Endothelial cell of umbilical vein (primary cell): Measurements from ENCODE around the gene SWAP70. TPM values are rescaled to one million over a fixed set of nuclear protein-coding genes. Genes with fewer than 3 reads are reported as not detected.

Source experiments
- BruUV-seq: library from RNA; stranded (reverse); fragments of 400-500 nt; replicated peaks from 2 replicates; lab custom pipeline; 2021; lab: Mats Ljungman, UMichigan
- CTCF ChIA-PET: fragments of 300-600, 350-600 bp; sonication (Branson Sonifier 250); formaldehyde crosslinking; loops from one replicate; lab custom pipeline; 2021; ENCODE audit warnings: antibody characterized with exemption, inconsistent platforms; lab: Charles Lee
- POLR2A ChIA-PET: fragments of 300-600, 350-600 bp; sonication (Branson Sonifier 250); formaldehyde crosslinking; loops from one replicate; lab custom pipeline; 2021; ENCODE audit warnings: antibody characterized with exemption, inconsistent platforms; lab: Charles Lee
- DNase-seq: peaks from one replicate; pipeline ENCODE4 v3.0.0-alpha.2; 2011; ENCODE audit warnings: low read depth, low spot score
- FAIRE-seq: peaks from 2 replicates; lab custom pipeline; 2011; peaks lifted over from hg19 to GRCh38; lab: Jason Lieb, UNC
- H2AFZ ChIP-seq: 2 replicates; pipeline ENCODE4 v1.6.0; 2012; ENCODE audit warnings: low read depth, low read length, control low read depth, inconsistent platforms
- H3K27ac ChIP-seq: 2 replicates; pipeline ENCODE4 v1.5.1; 2011; ENCODE audit warnings: low read depth, mild to moderate bottlenecking, control low read depth, low read length, moderate library complexity; ENCODE audit not compliant: insufficient read depth
- H3K27me3 ChIP-seq, 2 experiments: 2 replicates each; pipeline versions ENCODE4 v1.6.0 to v1.6.1; 2011; ENCODE audit warnings: low read length in 2 of 2, mixed read lengths in 1 of 2; ENCODE audit not compliant: control insufficient read depth in 2 of 2, insufficient read depth in 2 of 2
- H3K36me3 ChIP-seq, 2 experiments: 2 replicates in 1 of 2; 3 replicates in 1 of 2; pipeline ENCODE4 v1.5.1; 2011; ENCODE audit warnings: low read length in 2 of 2, mild to moderate bottlenecking in 1 of 2, moderate library complexity in 1 of 2; ENCODE audit not compliant: control insufficient read depth in 2 of 2, insufficient read depth in 2 of 2; ENCODE audit errors: extremely low read depth in 1 of 2
- H3K4me1 ChIP-seq: 3 replicates; pipeline ENCODE4 v1.5.1; 2011; ENCODE audit warnings: mild to moderate bottlenecking, low read length; ENCODE audit not compliant: control insufficient read depth, insufficient read depth; ENCODE audit errors: extremely low read depth
- H3K4me2 ChIP-seq: 2 replicates; pipeline ENCODE4 v1.6.1; 2011; ENCODE audit warnings: low read length, control low read depth, mixed read lengths; ENCODE audit not compliant: insufficient read depth
- H3K4me3 ChIP-seq, 3 experiments: fragments of 200-600 bp in 1 of 3; sonication (generic), shearing (Covaris generic) in 1 of 3; replicated peaks in 1 of 3; 2 replicates each; pipeline ENCODE4 v1.5.1; 2011 to 2016; ENCODE audit warnings: control low read depth in 3 of 3, low read length in 3 of 3, mild to moderate bottlenecking in 2 of 3, inconsistent platforms in 1 of 3, low read depth in 1 of 3, moderate library complexity in 1 of 3; ENCODE audit not compliant: insufficient read depth in 1 of 3
- H3K79me2 ChIP-seq: 2 replicates; pipeline ENCODE4 v1.6.0; 2012; ENCODE audit warnings: low read length, inconsistent platforms; ENCODE audit not compliant: control insufficient read depth, insufficient read depth
- H3K9ac ChIP-seq: replicated peaks from 2 replicates; pipeline ENCODE3; 2011; ENCODE audit warnings: low read length, control low read depth; ENCODE audit not compliant: insufficient read depth; ENCODE audit errors: extremely low read depth
- H3K9me1 ChIP-seq: replicated peaks from 3 replicates; pipeline ENCODE4 v1.6.0; 2011; ENCODE audit warnings: mild to moderate bottlenecking, low read length; ENCODE audit not compliant: control insufficient read depth, insufficient read depth; ENCODE audit errors: extremely low read depth
- H3K9me3 ChIP-seq: replicated peaks from 2 replicates; pipeline ENCODE4 v1.5.1; 2012; ENCODE audit warnings: low read length, inconsistent platforms; ENCODE audit not compliant: control insufficient read depth, insufficient read depth
- H4K20me1 ChIP-seq: replicated peaks from 2 replicates; pipeline ENCODE3; 2011; ENCODE audit warnings: mild to moderate bottlenecking, low read length; ENCODE audit not compliant: control insufficient read depth, insufficient read depth; ENCODE audit errors: extremely low read depth
- CTCF ChIP-seq, 2 donors: IDR thresholded peaks; 1 replicate in 1 of 2; 2 replicates in 1 of 2; pipeline ENCODE4 v1.5.1; 2011; ENCODE audit warnings: low read length in 2 of 2, mild to moderate bottlenecking in 2 of 2, moderate library complexity in 2 of 2, control low read depth in 1 of 2, inconsistent platforms in 1 of 2, low read depth in 1 of 2; ENCODE audit not compliant: insufficient read depth in 1 of 2; ENCODE audit errors: extremely low read depth in 1 of 2
- EZH2 ChIP-seq: IDR thresholded peaks from 2 replicates; pipeline ENCODE4 v1.6.1; 2012; ENCODE audit warnings: borderline replicate concordance, low read depth, mild to moderate bottlenecking, moderate library complexity, low read length, inconsistent platforms; ENCODE audit not compliant: severe bottlenecking
- FOS ChIP-seq: IDR thresholded peaks from 2 replicates; pipeline ENCODE4 v1.6.1; 2011; ENCODE audit warnings: mild to moderate bottlenecking, low read length, moderate library complexity, borderline replicate concordance; ENCODE audit not compliant: insufficient read depth
- GATA2 ChIP-seq: IDR thresholded peaks from 2 replicates; pipeline ENCODE4 v1.7.0; 2011; ENCODE audit warnings: low read depth, mild to moderate bottlenecking, moderate library complexity, mixed read lengths, low read length; ENCODE audit not compliant: insufficient read length, insufficient read depth
- JUN ChIP-seq: IDR thresholded peaks from 2 replicates; pipeline ENCODE4 v1.6.1; 2011; ENCODE audit warnings: borderline replicate concordance, low read depth; ENCODE audit not compliant: insufficient read length, insufficient read depth
- MAX ChIP-seq: IDR thresholded peaks from 2 replicates; pipeline ENCODE4 v1.6.1; 2011; ENCODE audit not compliant: insufficient read depth, insufficient read length
- MYC ChIP-seq: IDR thresholded peaks from one replicate; pipeline ENCODE4 v1.6.1; 2011; ENCODE audit warnings: mild to moderate bottlenecking, low read depth, low read length
- POLR2A ChIP-seq: IDR thresholded peaks from 2 replicates; pipeline ENCODE4 v1.6.1; 2012; ENCODE audit warnings: low read depth, mild to moderate bottlenecking, control low read depth, low read length
- POLR2AphosphoS5 ChIP-seq: IDR thresholded peaks from 2 replicates; pipeline ENCODE4 v1.6.1; 2012; ENCODE audit warnings: low read depth, mild to moderate bottlenecking, control low read depth, low read length, moderate library complexity; ENCODE audit not compliant: insufficient read depth
- dilution Hi-C: fragments of 300-500 bp; cut with MboI; formaldehyde crosslinking; loops from one replicate; pipeline ENCODE4 v1.15.0; 2019; ENCODE audit warnings: low sequenced_read_pairs; ENCODE audit not compliant: extremely low pct_ligation_motif_present
- intact Hi-C: fragments of 100-400 bp; cut with micrococcal nuclease; formaldehyde crosslinking; loops from one replicate; pipeline ENCODE4 v1.10.0; 2022
- polyA plus RNA-seq, 4 experiments: library from polyadenylated mRNA; depleted of rRNA in 3 of 4; stranded (reverse) in 3 of 4; unstranded in 1 of 4; fragments of >200 nt; gene quantifications; 2 replicates each; pipeline versions ENCODE4 v1.2.1 to v1.2.3, GENCODE V29; 2011 to 2012; ENCODE audit warnings: missing spikeins in 1 of 4
- total RNA-seq: library from RNA; stranded (reverse); gene quantifications from 2 replicates; pipeline ENCODE4 v1.2.3, GENCODE V29; 2021

The SWAP70 gene
- total and polyA plus RNA-seq, 2 donors (not counting 3 experiments of a cell fraction or from before 2014, with no cell fraction given), result 52.5 to 165 TPM

- dilution Hi-C loops (no loop called here), intact Hi-C loops (no loop called here)
- Histone ChIP-seq H3K79me2 (no peaks in the 10 kb centered on the region), H3K4me1 (peaks cover 17% of the 10 kb centered on the region), H3K4me2 (no peak overlapping the region), H3K9me1 (no peaks in the 10 kb centered on the region), H3K36me3 (no peaks in the 10 kb centered on the region), H4K20me1 (no peaks in the 10 kb centered on the region), H3K9ac (no peak overlapping the region), H3K27me3 (no peaks in the 10 kb centered on the region), H3K9me3 (no peaks in the 10 kb centered on the region), H3K27ac (no peak overlapping the region), H3K4me3 (no peak overlapping the region), H2AFZ (no peak overlapping the region)
- no peak for FAIRE-seq
- CTCF ChIA-PET, result interaction anchor here (1.0 to 1.2 kb wide), 2 partner anchors 24 to 104 kb away, joined by 3 read pairs; no protein-coding TSS in a partner anchor
- POLR2A ChIA-PET, result no interaction called here
- no peak for DNase-seq
- no peak for TF ChIP-seq CTCF (IDR thresholded peaks at IDR 0.05; ENCODE audit: extremely low read depth in 1 of 2, insufficient read depth in 1 of 2, low read depth in 1 of 2, low read length in 2 of 2)
- TF ChIP-seq GATA2, result no peak
- TF ChIP-seq POLR2A, result no peak
- no peak for TF ChIP-seq FOS
- no peak for TF ChIP-seq MYC
- no peak for TF ChIP-seq MAX
- TF ChIP-seq JUN, result no peak
- no peak for TF ChIP-seq POLR2AphosphoS5
- no peak for TF ChIP-seq EZH2
- BruUV-seq, result no TSS peak
These were observed 10.0 kb upstream of the SWAP70 start for GRCh38 chr11:9653871-9654270.
